ENCODE results near the gene EPS8L3. TPM values are rescaled to one million over a fixed set of nuclear protein-coding genes. Genes with fewer than 3 reads are reported as not detected.

EPS8L3 gene
- total and polyA plus RNA-seq, 2 donors (not counting 3 experiments of a cell fraction or from before 2014, with no cell fraction given), result not detected

DNA sequence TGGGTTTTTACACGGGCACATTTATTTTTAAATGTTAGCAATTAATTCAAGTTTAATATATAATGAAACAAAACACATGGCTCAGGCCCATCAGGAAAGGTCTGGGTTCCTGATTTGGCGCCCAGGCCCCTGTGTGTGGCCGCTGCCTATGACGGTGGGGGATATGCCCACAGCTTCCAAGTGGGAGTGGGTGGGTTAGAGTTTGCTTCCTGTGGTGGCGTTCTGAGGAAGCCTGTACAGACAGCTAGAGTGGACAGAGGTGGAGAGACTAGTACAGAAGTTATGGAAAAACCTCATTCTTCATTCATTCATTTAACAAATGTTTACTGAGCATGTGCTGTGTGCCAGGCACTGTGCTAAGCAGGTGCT lies 22.4 kb upstream of the EPS8L3 start:
- CTCF ChIA-PET, result interaction anchor here (1.5 to 17.2 kb wide), 2 partner anchors 9 to 195 kb away, joined by 7 to 807 read pairs; partner anchors contain the start of gene AHCYL1
- Histone ChIP-seq H3K4me1 (ENCODE audit: control insufficient read depth, extremely low read depth, insufficient read depth, low read length) (peaks cover 23% of the 10 kb centered on the region), H3K9ac (replicated peaks; ENCODE audit: extremely low read depth, insufficient read depth, low read length) (no peak overlapping the region), H3K9me3 (replicated peaks; ENCODE audit: control insufficient read depth, insufficient read depth, low read length) (no peaks in the 10 kb centered on the region), H3K27ac (ENCODE audit: insufficient read depth, low read depth, low read length) (no peak overlapping the region), H3K36me3 (ENCODE audit: control insufficient read depth in 2 of 2, extremely low read depth in 1 of 2, insufficient read depth in 2 of 2, low read length in 2 of 2) (no peaks in the 10 kb centered on the region), H3K4me3 (replicated peaks in 1 of 3; ENCODE audit: insufficient read depth in 1 of 3, low read depth in 1 of 3, low read length in 3 of 3) (no peak overlapping the region), H3K79me2 (ENCODE audit: control insufficient read depth, insufficient read depth, low read length) (no peaks in the 10 kb centered on the region), H3K27me3 (ENCODE audit: control insufficient read depth in 2 of 2, insufficient read depth in 2 of 2, low read length in 2 of 2) (no peaks in the 10 kb centered on the region), H3K9me1 (replicated peaks; ENCODE audit: control insufficient read depth, extremely low read depth, insufficient read depth, low read length) (no peaks in the 10 kb centered on the region), H4K20me1 (replicated peaks; ENCODE audit: control insufficient read depth, extremely low read depth, insufficient read depth, low read length) (no peaks in the 10 kb centered on the region), H2AFZ (ENCODE audit: low read depth, low read length) (no peak overlapping the region), H3K4me2 (ENCODE audit: insufficient read depth, low read length) (no peak overlapping the region)
- intact Hi-C loops (cut with micrococcal nuclease) (no loop called here), dilution Hi-C loops (cut with MboI; ENCODE audit: extremely low pct_ligation_motif_present, low sequenced_read_pairs) (loop anchor here (25.0 kb wide), 1 partner anchor 226 kb away; no protein-coding TSS in a partner anchor)
- DNase-seq (ENCODE audit: low read depth, low spot score), result no peak
- FAIRE-seq, result no peak
- TF ChIP-seq, protein P1, sequence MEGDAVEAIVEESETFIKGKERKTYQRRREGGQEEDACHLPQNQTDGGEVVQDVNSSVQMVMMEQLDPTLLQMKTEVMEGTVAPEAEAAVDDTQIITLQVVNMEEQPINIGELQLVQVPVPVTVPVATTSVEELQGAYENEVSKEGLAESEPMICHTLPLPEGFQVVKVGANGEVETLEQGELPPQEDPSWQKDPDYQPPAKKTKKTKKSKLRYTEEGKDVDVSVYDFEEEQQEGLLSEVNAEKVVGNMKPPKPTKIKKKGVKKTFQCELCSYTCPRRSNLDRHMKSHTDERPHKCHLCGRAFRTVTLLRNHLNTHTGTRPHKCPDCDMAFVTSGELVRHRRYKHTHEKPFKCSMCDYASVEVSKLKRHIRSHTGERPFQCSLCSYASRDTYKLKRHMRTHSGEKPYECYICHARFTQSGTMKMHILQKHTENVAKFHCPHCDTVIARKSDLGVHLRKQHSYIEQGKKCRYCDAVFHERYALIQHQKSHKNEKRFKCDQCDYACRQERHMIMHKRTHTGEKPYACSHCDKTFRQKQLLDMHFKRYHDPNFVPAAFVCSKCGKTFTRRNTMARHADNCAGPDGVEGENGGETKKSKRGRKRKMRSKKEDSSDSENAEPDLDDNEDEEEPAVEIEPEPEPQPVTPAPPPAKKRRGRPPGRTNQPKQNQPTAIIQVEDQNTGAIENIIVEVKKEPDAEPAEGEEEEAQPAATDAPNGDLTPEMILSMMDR (IDR thresholded peaks at IDR 0.05; ENCODE audit: extremely low read depth in 1 of 2, insufficient read depth in 1 of 2, low read depth in 1 of 2, low read length in 2 of 2), result no peak
- TF ChIP-seq GATA2 (IDR thresholded peaks at IDR 0.05; ENCODE audit: insufficient read depth, insufficient read length, low read depth, low read length) (no peak), JUN (IDR thresholded peaks at IDR 0.05; ENCODE audit: borderline replicate concordance, insufficient read depth, insufficient read length, low read depth) (no peak)
- no TSS peak for BruUV-seq (replicated peaks)
- POLR2A ChIA-PET, result no interaction called here

DNA sequence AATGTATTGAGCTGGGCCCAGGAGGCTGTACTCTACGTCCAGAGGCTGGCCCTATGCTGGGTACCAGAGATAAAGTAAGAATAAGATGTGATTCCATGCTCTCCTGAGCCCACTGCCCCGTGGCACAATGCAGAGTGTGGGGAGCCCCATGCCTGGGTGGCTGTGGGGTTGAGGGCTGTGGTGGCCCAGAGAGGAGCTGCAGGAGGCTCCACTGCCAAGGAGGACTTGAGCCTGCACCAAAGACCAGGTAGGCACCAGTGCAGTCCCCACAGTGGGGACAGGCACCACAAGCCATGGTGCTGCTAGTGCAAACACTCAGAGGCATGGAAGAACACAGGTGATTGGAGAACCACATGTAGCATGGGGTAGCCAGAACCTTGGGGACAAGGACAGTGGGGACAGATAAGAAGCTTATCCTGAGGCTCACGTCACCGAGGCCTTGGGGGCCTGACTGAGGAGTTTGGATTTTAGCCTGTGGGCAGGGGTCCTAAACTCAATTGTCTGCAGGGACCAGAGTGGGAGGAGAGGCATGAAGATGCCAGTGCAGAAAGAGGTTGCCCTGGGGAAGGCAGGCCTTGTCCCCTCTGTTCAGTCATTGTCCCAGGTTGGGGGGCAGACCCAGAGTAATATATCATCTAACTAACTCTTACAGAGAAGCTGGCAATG lies 21.9 kb upstream of the EPS8L3 start:
- no peaks in the 10 kb centered on the region for H3K79me2 ChIP-seq (ENCODE audit: control insufficient read depth, insufficient read depth, low read length)
- H3K36me3 ChIP-seq (ENCODE audit: control insufficient read depth in 2 of 2, extremely low read depth in 1 of 2, insufficient read depth in 2 of 2, low read length in 2 of 2), result no peaks in the 10 kb centered on the region
- ChIA-PET CTCF (interaction anchor here (0.6 to 17.2 kb wide), 6 partner anchors 9 to 196 kb away, joined by 3 to 807 read pairs (median 4); partner anchors contain the start of gene AHCYL1), POLR2A (no interaction called here)
- no peak overlapping the region for H3K27ac ChIP-seq (ENCODE audit: insufficient read depth, low read depth, low read length)
- no peaks in the 10 kb centered on the region for H4K20me1 ChIP-seq (replicated peaks; ENCODE audit: control insufficient read depth, extremely low read depth, insufficient read depth, low read length)
- TF ChIP-seq, protein P1 (IDR thresholded peaks at IDR 0.05; ENCODE audit: extremely low read depth in 1 of 2, insufficient read depth in 1 of 2, low read depth in 1 of 2, low read length in 2 of 2), result no peak
- no peak for TF ChIP-seq JUN (IDR thresholded peaks at IDR 0.05; ENCODE audit: borderline replicate concordance, insufficient read depth, insufficient read length, low read depth)
- no peak for TF ChIP-seq POLR2A (IDR thresholded peaks at IDR 0.05; ENCODE audit: low read depth, low read length)
- TF ChIP-seq, protein P2, sequence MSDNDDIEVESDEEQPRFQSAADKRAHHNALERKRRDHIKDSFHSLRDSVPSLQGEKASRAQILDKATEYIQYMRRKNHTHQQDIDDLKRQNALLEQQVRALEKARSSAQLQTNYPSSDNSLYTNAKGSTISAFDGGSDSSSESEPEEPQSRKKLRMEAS (IDR thresholded peaks at IDR 0.05; ENCODE audit: insufficient read depth, insufficient read length), result no peak
- TF ChIP-seq POLR2AphosphoS5 (IDR thresholded peaks at IDR 0.05; ENCODE audit: insufficient read depth, low read depth, low read length), result no peak
- no peak for TF ChIP-seq GATA2 (IDR thresholded peaks at IDR 0.05; ENCODE audit: insufficient read depth, insufficient read length, low read depth, low read length)
- TF ChIP-seq EZH2 (IDR thresholded peaks at IDR 0.05; ENCODE audit: borderline replicate concordance, low read depth, low read length, severe bottlenecking), result no peak
- no peak for TF ChIP-seq MYC (IDR thresholded peaks at IDR 0.05; ENCODE audit: low read depth, low read length)
- TF ChIP-seq FOS (IDR thresholded peaks at IDR 0.05; ENCODE audit: borderline replicate concordance, insufficient read depth, low read length), result no peak
- dilution Hi-C loops (cut with MboI; ENCODE audit: extremely low pct_ligation_motif_present, low sequenced_read_pairs), result loop anchor here (25.0 kb wide), 1 partner anchor 227 kb away; no protein-coding TSS in a partner anchor
- no peak overlapping the region for H3K4me3 ChIP-seq (replicated peaks in 1 of 3; ENCODE audit: insufficient read depth in 1 of 3, low read depth in 1 of 3, low read length in 3 of 3)
- DNase-seq (ENCODE audit: low read depth, low spot score) (no peak), FAIRE-seq (no peak)
- H3K4me1 ChIP-seq (ENCODE audit: control insufficient read depth, extremely low read depth, insufficient read depth, low read length), result peaks cover 19% of the 10 kb centered on the region
- BruUV-seq (replicated peaks), result no TSS peak
- H3K4me2 ChIP-seq (ENCODE audit: insufficient read depth, low read length), result no peak overlapping the region
- no peak overlapping the region for H2AFZ ChIP-seq (ENCODE audit: low read depth, low read length)
- intact Hi-C loops (cut with micrococcal nuclease), result no loop called here
- no peaks in the 10 kb centered on the region for H3K27me3 ChIP-seq (ENCODE audit: control insufficient read depth in 2 of 2, insufficient read depth in 2 of 2, low read length in 2 of 2)
- H3K9me3 ChIP-seq (replicated peaks; ENCODE audit: control insufficient read depth, insufficient read depth, low read length), result no peaks in the 10 kb centered on the region
- no peak overlapping the region for H3K9ac ChIP-seq (replicated peaks; ENCODE audit: extremely low read depth, insufficient read depth, low read length)
- H3K9me1 ChIP-seq (replicated peaks; ENCODE audit: control insufficient read depth, extremely low read depth, insufficient read depth, low read length), result no peaks in the 10 kb centered on the region

Measured in endothelial cell of umbilical vein (primary cell).